Measurements from ENCODE around the gene TRPM2. TPM values are rescaled to one million over a fixed set of nuclear protein-coding genes. Genes with fewer than 3 reads are reported as not detected.

Gene TRPM2
- total and polyA plus RNA-seq, 10 of the 15 experiments (the other 5 are each of a cell fraction or from before 2014, with no cell fraction given) = 0.03 to 9.1 (median 2.6) TPM

DNA sequence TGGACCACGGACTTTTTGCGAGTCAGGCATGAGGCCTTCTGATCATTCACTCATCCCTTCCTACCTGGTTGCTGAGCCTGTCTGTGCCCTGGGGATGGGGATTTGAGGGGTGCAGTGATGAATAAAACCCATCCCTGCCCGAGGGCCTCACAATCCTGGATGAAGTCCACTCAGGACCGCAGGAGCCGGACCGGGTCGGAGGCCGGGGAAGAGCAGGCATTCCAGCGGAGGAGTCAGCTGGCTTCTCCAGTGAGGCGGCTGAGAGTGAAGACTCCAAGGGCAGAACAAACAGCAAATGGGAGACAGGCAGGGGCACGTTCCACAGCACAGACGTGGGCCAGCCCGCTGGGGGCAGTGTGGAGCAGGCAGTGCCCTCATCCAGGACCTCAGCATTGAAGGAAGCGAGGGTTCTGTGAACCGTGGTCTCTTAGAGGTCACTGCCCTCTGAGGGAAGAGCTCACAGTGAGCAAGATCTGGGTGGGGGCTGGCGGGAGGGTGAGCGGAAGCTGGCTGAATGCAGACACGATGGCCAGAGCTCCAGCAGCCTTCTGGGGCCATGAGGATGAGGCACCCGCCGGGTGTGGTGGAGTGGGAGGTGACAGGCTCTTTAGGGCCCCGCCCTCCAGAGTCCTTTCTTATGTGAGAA is 91.0 kb downstream of the TRPM2 start:
- in situ Hi-C loops (cut with MboI) = no loop called here

More for the DNA sequence above, 91.0 kb downstream of the TRPM2 start:
- Histone ChIP-seq H3K4me2 (ENCODE audit: control insufficient read depth, insufficient read depth) (no peak overlapping the region), H3K36me3 (ENCODE audit: control insufficient read depth in 2 of 2, insufficient read depth in 2 of 2, low read length in 1 of 2) (no peaks in the 10 kb centered on the region), H3K4me1 (ENCODE audit: control insufficient read depth, insufficient read depth, low read length) (no peaks in the 10 kb centered on the region), H3K79me2 (ENCODE audit: control insufficient read depth, insufficient read depth, low read length) (no peaks in the 10 kb centered on the region), H3K4me3 (no peak overlapping the region), H3K9me3 (replicated peaks; ENCODE audit: control insufficient read depth, insufficient read depth, low read length) (no peaks in the 10 kb centered on the region; the same call in 2 of the 3 replicates), H3K27me3 (replicated peaks in 1 of 2; ENCODE audit: control insufficient read depth in 2 of 2, insufficient read depth in 2 of 2, low read length in 1 of 2) (no peaks in the 10 kb centered on the region; a peak in 1 of 4 replicates), H3K27ac (ENCODE audit: control insufficient read depth, insufficient read depth) (no peak overlapping the region), H2AFZ (ENCODE audit: control insufficient read depth, low read depth, low read length) (no peak overlapping the region), H3K9ac (ENCODE audit: control insufficient read depth, insufficient read depth, low read length) (no peak overlapping the region), H4K20me1 (ENCODE audit: control insufficient read depth, insufficient read depth) (no peaks in the 10 kb centered on the region)
- peak; percentile 48 for ATAC-seq
- CTCF ChIA-PET = no interaction called here
- POLR2A ChIA-PET = no interaction called here
- no TSS peak for BruUV-seq (replicated peaks)
- SMC1A ChIA-PET (ENCODE audit: uncharacterized antibody, unreplicated experiment) = no interaction called here
- no peak for FAIRE-seq
- no peak for DNase-seq (ENCODE audit: low read depth, low spot score)
- RAD21 ChIA-PET (ENCODE audit: unreplicated experiment) = no interaction called here
- intact Hi-C loops (cut with micrococcal nuclease; ENCODE audit: unreplicated experiment) = no loop called here
- WGBS (ENCODE audit: insufficient coverage, insufficient replicate concordance, low lambda C conversion rate, missing lambda C conversion rate) = 60% methylated on average over 21 of the region's 21 CpGs
- no peak for TF ChIP-seq RAD51 (IDR thresholded peaks at IDR 0.05)
- TF ChIP-seq, protein P1, sequence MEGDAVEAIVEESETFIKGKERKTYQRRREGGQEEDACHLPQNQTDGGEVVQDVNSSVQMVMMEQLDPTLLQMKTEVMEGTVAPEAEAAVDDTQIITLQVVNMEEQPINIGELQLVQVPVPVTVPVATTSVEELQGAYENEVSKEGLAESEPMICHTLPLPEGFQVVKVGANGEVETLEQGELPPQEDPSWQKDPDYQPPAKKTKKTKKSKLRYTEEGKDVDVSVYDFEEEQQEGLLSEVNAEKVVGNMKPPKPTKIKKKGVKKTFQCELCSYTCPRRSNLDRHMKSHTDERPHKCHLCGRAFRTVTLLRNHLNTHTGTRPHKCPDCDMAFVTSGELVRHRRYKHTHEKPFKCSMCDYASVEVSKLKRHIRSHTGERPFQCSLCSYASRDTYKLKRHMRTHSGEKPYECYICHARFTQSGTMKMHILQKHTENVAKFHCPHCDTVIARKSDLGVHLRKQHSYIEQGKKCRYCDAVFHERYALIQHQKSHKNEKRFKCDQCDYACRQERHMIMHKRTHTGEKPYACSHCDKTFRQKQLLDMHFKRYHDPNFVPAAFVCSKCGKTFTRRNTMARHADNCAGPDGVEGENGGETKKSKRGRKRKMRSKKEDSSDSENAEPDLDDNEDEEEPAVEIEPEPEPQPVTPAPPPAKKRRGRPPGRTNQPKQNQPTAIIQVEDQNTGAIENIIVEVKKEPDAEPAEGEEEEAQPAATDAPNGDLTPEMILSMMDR (IDR thresholded peaks at IDR 0.05 in 2 of 3, conservative IDR thresholded peaks at IDR 0.05 in 1 of 3; ENCODE audit: control insufficient read depth in 2 of 3, extremely low read depth in 1 of 3, insufficient read depth in 1 of 3, low read depth in 3 of 3, low read length in 3 of 3) = peak in 2 of 3 experiments; percentile 15 to 25; a peak in 1 of 6 replicates
- TF ChIP-seq, protein P2, sequence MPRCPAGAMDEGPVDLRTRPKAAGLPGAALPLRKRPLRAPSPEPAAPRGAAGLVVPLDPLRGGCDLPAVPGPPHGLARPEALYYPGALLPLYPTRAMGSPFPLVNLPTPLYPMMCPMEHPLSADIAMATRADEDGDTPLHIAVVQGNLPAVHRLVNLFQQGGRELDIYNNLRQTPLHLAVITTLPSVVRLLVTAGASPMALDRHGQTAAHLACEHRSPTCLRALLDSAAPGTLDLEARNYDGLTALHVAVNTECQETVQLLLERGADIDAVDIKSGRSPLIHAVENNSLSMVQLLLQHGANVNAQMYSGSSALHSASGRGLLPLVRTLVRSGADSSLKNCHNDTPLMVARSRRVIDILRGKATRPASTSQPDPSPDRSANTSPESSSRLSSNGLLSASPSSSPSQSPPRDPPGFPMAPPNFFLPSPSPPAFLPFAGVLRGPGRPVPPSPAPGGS (IDR thresholded peaks at IDR 0.05; ENCODE audit: borderline replicate concordance, insufficient read depth, low read depth, low read length, poor library complexity, severe bottlenecking) = no peak
- no peak for TF ChIP-seq NBN (IDR thresholded peaks at IDR 0.05)
